ENCODE results near the gene HSPA4L. TPM values are rescaled to one million over a fixed set of nuclear protein-coding genes. Genes with fewer than 3 reads are reported as not detected.

The HSPA4L gene
- total RNA-seq, 3 donors from 2014 or later (not counting 1 experiment from before 2014, with no cell fraction given): not detected

- Mint-ChIP-seq H3K4me3 (no peak overlapping the region), H3K9me3 (peaks cover 5 to 14% of the 10 kb centered on the region in 2 donors), H3K27ac (no peak overlapping the region), H3K36me3 (peaks cover 10% of the 10 kb centered on the region), H3K27me3 (ENCODE audit: low read depth in 2 of 2) (peaks cover 0 to 2% of the 10 kb centered on the region in 2 donors), H3K4me1 (no peaks in the 10 kb centered on the region)
- peaks cover 2% of the 10 kb centered on the region for H3K9me3 ChIP-seq (ENCODE audit: control insufficient read depth, insufficient read depth, low read length)
- no peak for DNase-seq
- no peaks in the 10 kb centered on the region for H3K36me3 ChIP-seq (ENCODE audit: control insufficient read depth, insufficient read depth, low read length)
- H3K27ac ChIP-seq (ENCODE audit: low read length): no peak overlapping the region
- H3K4me1 ChIP-seq (ENCODE audit: control insufficient read depth, insufficient read depth, low read length): no peaks in the 10 kb centered on the region
- H3K4me3 ChIP-seq (ENCODE audit: low read length): no peak overlapping the region
- ATAC-seq: no peak
- intact Hi-C loops (cut with micrococcal nuclease): no loop called here
- TF ChIP-seq, protein P1, sequence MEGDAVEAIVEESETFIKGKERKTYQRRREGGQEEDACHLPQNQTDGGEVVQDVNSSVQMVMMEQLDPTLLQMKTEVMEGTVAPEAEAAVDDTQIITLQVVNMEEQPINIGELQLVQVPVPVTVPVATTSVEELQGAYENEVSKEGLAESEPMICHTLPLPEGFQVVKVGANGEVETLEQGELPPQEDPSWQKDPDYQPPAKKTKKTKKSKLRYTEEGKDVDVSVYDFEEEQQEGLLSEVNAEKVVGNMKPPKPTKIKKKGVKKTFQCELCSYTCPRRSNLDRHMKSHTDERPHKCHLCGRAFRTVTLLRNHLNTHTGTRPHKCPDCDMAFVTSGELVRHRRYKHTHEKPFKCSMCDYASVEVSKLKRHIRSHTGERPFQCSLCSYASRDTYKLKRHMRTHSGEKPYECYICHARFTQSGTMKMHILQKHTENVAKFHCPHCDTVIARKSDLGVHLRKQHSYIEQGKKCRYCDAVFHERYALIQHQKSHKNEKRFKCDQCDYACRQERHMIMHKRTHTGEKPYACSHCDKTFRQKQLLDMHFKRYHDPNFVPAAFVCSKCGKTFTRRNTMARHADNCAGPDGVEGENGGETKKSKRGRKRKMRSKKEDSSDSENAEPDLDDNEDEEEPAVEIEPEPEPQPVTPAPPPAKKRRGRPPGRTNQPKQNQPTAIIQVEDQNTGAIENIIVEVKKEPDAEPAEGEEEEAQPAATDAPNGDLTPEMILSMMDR (IDR thresholded peaks at IDR 0.05): no peak
- H3K27me3 ChIP-seq (ENCODE audit: control insufficient read depth, insufficient read depth, low read length): no peaks in the 10 kb centered on the region
Measured at GRCh38 chr4:127856196-127856812, 74.2 kb downstream of the HSPA4L start.

- no peak overlapping the region for H3K27ac Mint-ChIP-seq
- 84% methylated on average over 4 of the region's 4 CpGs for WGBS (ENCODE audit: insufficient coverage)
- H3K27me3 ChIP-seq (ENCODE audit: control insufficient read depth, insufficient read depth, low read length): no peaks in the 10 kb centered on the region
- H3K27ac ChIP-seq (ENCODE audit: low read length): no peak overlapping the region
- TF ChIP-seq, protein P1 (IDR thresholded peaks at IDR 0.05): no peak
- no peaks in the 10 kb centered on the region for H3K36me3 ChIP-seq (ENCODE audit: control insufficient read depth, insufficient read depth, low read length)
- peaks cover 0 to under 1% of the 10 kb centered on the region in 2 donors for H3K4me1 Mint-ChIP-seq
- no peaks in the 10 kb centered on the region for H3K9me3 ChIP-seq (ENCODE audit: control insufficient read depth, insufficient read depth, low read length)
- ATAC-seq (no peak), DNase-seq (no peak)
- no peaks in the 10 kb centered on the region for H3K4me1 ChIP-seq (ENCODE audit: control insufficient read depth, insufficient read depth, low read length)
- H3K36me3 Mint-ChIP-seq: peaks cover 10% of the 10 kb centered on the region
- H3K4me3 ChIP-seq (ENCODE audit: low read length): no peak overlapping the region
- no peak overlapping the region for H3K4me3 Mint-ChIP-seq
- intact Hi-C loops (cut with micrococcal nuclease): no loop called here
- H3K9me3 Mint-ChIP-seq: peaks cover 3 to 9% of the 10 kb centered on the region in 2 donors
- H3K27me3 Mint-ChIP-seq (ENCODE audit: low read depth in 2 of 2): peaks cover 0 to 2% of the 10 kb centered on the region in 2 donors
Measured at GRCh38 chr4:127856813-127857447, 74.8 kb downstream of the HSPA4L start.

GRCh38 chr4:127857641-127858040 lies 75.5 kb downstream of the HSPA4L start:
- Histone ChIP-seq H3K27me3 (ENCODE audit: control insufficient read depth, insufficient read depth, low read length) (no peaks in the 10 kb centered on the region), H3K27ac (ENCODE audit: low read length) (no peak overlapping the region), H3K36me3 (ENCODE audit: control insufficient read depth, insufficient read depth, low read length) (no peaks in the 10 kb centered on the region), H3K4me1 (ENCODE audit: control insufficient read depth, insufficient read depth, low read length) (no peaks in the 10 kb centered on the region), H3K4me3 (ENCODE audit: low read length) (no peak overlapping the region), H3K9me3 (ENCODE audit: control insufficient read depth, insufficient read depth, low read length) (no peaks in the 10 kb centered on the region)
- intact Hi-C loops (cut with micrococcal nuclease): no loop called here
- no peak overlapping the region for H3K4me3 Mint-ChIP-seq
- peaks cover 0 to 2% of the 10 kb centered on the region in 2 donors for H3K27me3 Mint-ChIP-seq (ENCODE audit: low read depth in 2 of 2)
- peaks cover 0 to 5% of the 10 kb centered on the region in 2 donors for H3K4me1 Mint-ChIP-seq
- H3K9me3 Mint-ChIP-seq: peaks cover 3 to 9% of the 10 kb centered on the region in 2 donors
- ATAC-seq: no peak
- peaks cover 10% of the 10 kb centered on the region for H3K36me3 Mint-ChIP-seq
- DNase-seq: no peak
- TF ChIP-seq, protein P1 (IDR thresholded peaks at IDR 0.05): no peak
- no CpG with 5 or more reads among the region's 1 CpG for WGBS (ENCODE audit: insufficient coverage)
- no peak overlapping the region for H3K27ac Mint-ChIP-seq
